Measurements from ENCODE around the gene BGLAP. TPM values are rescaled to one million over a fixed set of nuclear protein-coding genes. Genes with fewer than 3 reads are reported as not detected.

The BGLAP gene
- polyA plus RNA-seq, 1 of the 3 experiments (the other 2 are of a cell fraction): 1.1 TPM

GRCh38 chr1:156232201-156232894 is 9.6 kb upstream of the BGLAP start (continued):
- TF ChIP-seq USF1 (IDR thresholded peaks at IDR 0.05; ENCODE audit: borderline replicate concordance, low read depth): no peak
- TF ChIP-seq REST (IDR thresholded peaks at IDR 0.05; ENCODE audit: low read depth, low read length): no peak

GRCh38 chr1:156233426-156234127 is 8.4 kb upstream of the BGLAP start:
- H3K79me2 ChIP-seq (ENCODE audit: insufficient read depth): 0 out of 2 replicates have a peak, but pooled peaks cover under 1% of the 10 kb centered on the region
- H3K4me2 ChIP-seq: peak overlapping the region; percentile 17
- no peak overlapping the region for H2AFZ ChIP-seq (ENCODE audit: low read depth)
- WGBS (ENCODE audit: low lambda C conversion rate): 63% methylated on average over 5 of the region's 5 CpGs
- peak overlapping the region; percentile 11; the same call in 1 of the 2 replicates for H3K9ac ChIP-seq
- no peaks in the 10 kb centered on the region for H3K27me3 ChIP-seq (ENCODE audit: insufficient read depth)
- H3K9me3 ChIP-seq: no peaks in the 10 kb centered on the region
- peak overlapping the region in 1 of 2 experiments; percentile 82; a peak in 2 of 4 replicates for H3K27ac ChIP-seq (ENCODE audit: low read depth in 2 of 2, low read length in 1 of 2)
- ChIA-PET POLR2A (interaction anchor here (1.3 kb wide), 1 partner anchor 14 kb away, joined by 4 read pairs; no protein-coding TSS in a partner anchor), CTCF (interaction anchor here (1.0 to 2.6 kb wide), 5 partner anchors 8 to 143 kb away, joined by 3 to 12 read pairs (median 6); partner anchors contain the start of gene PMF1)
- H3K36me3 ChIP-seq (replicated peaks in 1 of 2; ENCODE audit: control insufficient read depth in 1 of 2, insufficient read depth in 2 of 2, low read length in 1 of 2): peaks cover 6 to 11% of the 10 kb centered on the region in 2 experiments
- peaks cover 10% of the 10 kb centered on the region for H3F3A ChIP-seq (replicated peaks; ENCODE audit: insufficient read depth)
- no peaks in the 10 kb centered on the region for H3K9me2 ChIP-seq
- no peak for DNase-seq
- no peaks in the 10 kb centered on the region for H4K20me1 ChIP-seq (ENCODE audit: insufficient read depth)
- peaks cover 0 to 11% of the 10 kb centered on the region in 2 experiments; a peak in 3 of 4 replicates for H3K4me1 ChIP-seq (ENCODE audit: control insufficient read depth in 1 of 2, insufficient read depth in 2 of 2, low read depth in 1 of 2, low read length in 1 of 2)
- TF ChIP-seq FOSL2 (IDR thresholded peaks at IDR 0.05; ENCODE audit: borderline replicate concordance, low read depth) (peak; percentile 50; the same call in 1 of the 2 replicates), MEF2A (IDR thresholded peaks at IDR 0.05; ENCODE audit: borderline replicate concordance, low read depth) (no peak), RAD21 (IDR thresholded peaks at IDR 0.05; ENCODE audit: low read length) (no peak), TCF12 (IDR thresholded peaks at IDR 0.05) (0 out of 2 replicates have a peak, but pooled peaks have one; percentile 17), RFX5 (IDR thresholded peaks at IDR 0.05; ENCODE audit: low read length) (no peak), JUND (IDR thresholded peaks at IDR 0.05) (peak; percentile 53; the same call in 1 of the 2 replicates), NFIC (IDR thresholded peaks at IDR 0.05; ENCODE audit: borderline replicate concordance) (no peak), MAX (IDR thresholded peaks at IDR 0.05; ENCODE audit: low read depth) (no peak), NRF1 (IDR thresholded peaks at IDR 0.05; ENCODE audit: low read depth, low read length) (no peak), TAF1 (IDR thresholded peaks at IDR 0.05; ENCODE audit: borderline replicate concordance, low read depth, low read length) (no peak), FOXJ3 (CRISPR knock-in tag; IDR thresholded peaks at IDR 0.05) (no peak), RXRA (IDR thresholded peaks at IDR 0.05; ENCODE audit: borderline replicate concordance, low read depth) (0 out of 2 replicates have a peak, but pooled peaks have one; percentile 11), TEAD4 (IDR thresholded peaks at IDR 0.05; ENCODE audit: borderline replicate concordance, insufficient read depth) (0 out of 2 replicates have a peak, but pooled peaks have one; percentile 24), YY1 (IDR thresholded peaks at IDR 0.05; ENCODE audit: low read depth) (no peak), USF1 (IDR thresholded peaks at IDR 0.05; ENCODE audit: borderline replicate concordance, low read depth) (no peak), SIN3A (IDR thresholded peaks at IDR 0.05; ENCODE audit: borderline replicate concordance, low read depth, low read length) (no peak), CTCF (IDR thresholded peaks at IDR 0.05) (no peak), EP300 (IDR thresholded peaks at IDR 0.05; ENCODE audit: borderline replicate concordance in 1 of 2, low read depth in 1 of 2, low read length in 1 of 2) (no peak)
- H3K4me3 ChIP-seq (ENCODE audit: low read depth in 2 of 2, low read length in 1 of 2): no peak overlapping the region
